Fibroblast of the conjunctiva (primary cell): ENCODE measurements around the gene ENDOV.

ENCODE experiments used
- DNase-seq: peaks from one replicate; pipeline ENCODE4 v3.0.0-alpha.2; 2010; ENCODE audit warnings: low read depth

ENDOV gene

GRCh38 chr17:80449930-80450576, 35.1 kb downstream of the ENDOV start:
- no peak for DNase-seq

- DNase-seq = no peak
Observed at GRCh38 chr17:80451104-80451775, 36.3 kb downstream of the ENDOV start.

- DNase-seq = no peak
Observed at GRCh38 chr17:80452173-80452915, 37.4 kb downstream of the ENDOV start.

- DNase-seq = no peak
Observed at GRCh38 chr17:80453126-80453997, 38.4 kb downstream of the ENDOV start.

GRCh38 chr17:80453998-80454556, 39.1 kb downstream of the ENDOV start:
- DNase-seq = no peak

- DNase-seq = peak; percentile 92
Observed at GRCh38 chr17:80454557-80455335, 39.8 kb downstream of the ENDOV start.

GRCh38 chr17:80455336-80455710, 40.4 kb downstream of the ENDOV start:
- no peak for DNase-seq

- no peak for DNase-seq
Observed at GRCh38 chr17:80455784-80456183, 40.8 kb downstream of the ENDOV start.

GRCh38 chr17:80456465-80457235, 41.7 kb downstream of the ENDOV start:
- no peak for DNase-seq

- no peak for DNase-seq
Observed at GRCh38 chr17:80457236-80457856, 42.4 kb downstream of the ENDOV start.

- DNase-seq = no peak
Observed at GRCh38 chr17:80458016-80458415, 43.0 kb downstream of the ENDOV start.

GRCh38 chr17:80459234-80459633, 44.3 kb downstream of the ENDOV start:
- no peak for DNase-seq

- no peak for DNase-seq
Observed at GRCh38 chr17:80460429-80460834, 45.5 kb downstream of the ENDOV start.

GRCh38 chr17:80461528-80462160, 46.7 kb downstream of the ENDOV start:
- no peak for DNase-seq

- DNase-seq = no peak
Observed at GRCh38 chr17:80463784-80464400, 48.9 kb downstream of the ENDOV start.

- no peak for DNase-seq
Observed at GRCh38 chr17:80464486-80464885, 49.5 kb downstream of the ENDOV start.

GRCh38 chr17:80465327-80465974, 50.5 kb downstream of the ENDOV start:
- DNase-seq = no peak

- no peak for DNase-seq
Observed at GRCh38 chr17:80466188-80466705, 51.3 kb downstream of the ENDOV start.
